IMR-90 (cell line): ENCODE data around the gene DAAM1. TPM values are rescaled to one million over a fixed set of nuclear protein-coding genes. Genes with fewer than 3 reads are reported as not detected.

Experiments
- ATAC-seq: fragments of 200-7000 bp; cut with Tn5 transposase; 2 replicates; pipeline ENCODE4 v1.9.1; 2020; ENCODE audit warnings: low read depth, mild to moderate bottlenecking, moderate library complexity
- BruUV-seq: library from RNA; stranded (reverse); fragments of 400-500 nt; replicated peaks from 2 replicates; lab custom pipeline; 2021; lab: Mats Ljungman, UMichigan
- CTCF ChIA-PET: fragments of 300-600 bp; formaldehyde crosslinking; extraction: SDS; loops from one replicate; lab custom pipeline; 2021; ENCODE audit warnings: antibody characterized with exemption; lab: Yijun Ruan, JAX
- POLR2A ChIA-PET: fragments of 300-600 bp; sonication (Branson Sonifier 250); formaldehyde crosslinking; loops from one replicate; lab custom pipeline; 2022; ENCODE audit warnings: antibody characterized with exemption; ENCODE audit not compliant: unreplicated experiment; lab: Charles Lee
- DNase-seq: peaks from one replicate; pipeline ENCODE4 v3.0.0; 2013
- H2AFZ ChIP-seq: replicated peaks from 2 replicates; pipeline ENCODE3; 2013; ENCODE audit warnings: low read length, mild to moderate bottlenecking; ENCODE audit not compliant: poor library complexity
- H2AK5ac ChIP-seq: 2 replicates; pipeline ENCODE4 v1.6.1; 2013; ENCODE audit warnings: low read depth, low read length, inconsistent platforms
- H2AK9ac ChIP-seq: replicated peaks from 2 replicates; pipeline ENCODE3; 2013; ENCODE audit warnings: mild to moderate bottlenecking, low read depth, low read length, moderate library complexity; ENCODE audit not compliant: poor library complexity
- H2BK120ac ChIP-seq: 2 replicates; pipeline ENCODE4 v1.6.1; 2013; ENCODE audit warnings: low read depth, low read length, inconsistent platforms
- H2BK15ac ChIP-seq: 3 replicates; pipeline ENCODE4 v1.6.1; 2013; ENCODE audit warnings: low read depth, low read length, inconsistent platforms
- H2BK20ac ChIP-seq: 2 replicates; pipeline ENCODE4 v1.6.1; 2013; ENCODE audit warnings: low read depth, mild to moderate bottlenecking, inconsistent platforms, low read length, moderate library complexity
- H2BK5ac ChIP-seq: 2 replicates; pipeline ENCODE4 v1.6.1; 2013; ENCODE audit warnings: mild to moderate bottlenecking, low read depth, low read length, inconsistent platforms; ENCODE audit not compliant: poor library complexity, severe bottlenecking
- H3K14ac ChIP-seq: replicated peaks from 2 replicates; pipeline ENCODE4 v1.6.1; 2013; ENCODE audit warnings: low read depth, low read length, inconsistent platforms
- H3K18ac ChIP-seq: 2 replicates; pipeline ENCODE4 v1.6.1; 2013; ENCODE audit warnings: low read depth, low read length, control low read depth
- H3K23ac ChIP-seq: 2 replicates; pipeline ENCODE4 v1.6.1; 2013; ENCODE audit warnings: low read depth, low read length, inconsistent platforms
- H3K27ac ChIP-seq: 2 replicates; pipeline ENCODE4 v1.5.1; 2013; ENCODE audit warnings: mild to moderate bottlenecking, control low read depth, low read length; ENCODE audit not compliant: insufficient read depth
- H3K27me3 ChIP-seq: 2 replicates; pipeline ENCODE4 v1.6.1; 2013; ENCODE audit warnings: low read length; ENCODE audit not compliant: control insufficient read depth, insufficient read depth
- H3K36me3 ChIP-seq: 2 replicates; pipeline ENCODE4 v1.6.1; 2013; ENCODE audit warnings: low read length, mixed read lengths; ENCODE audit not compliant: control insufficient read depth, insufficient read depth
- H3K4ac ChIP-seq: 2 replicates; pipeline ENCODE4 v1.6.1; 2013; ENCODE audit warnings: low read depth, low read length, inconsistent platforms
- H3K4me1 ChIP-seq: 2 replicates; pipeline ENCODE4 v1.6.1; 2013; ENCODE audit warnings: low read length, mixed read lengths; ENCODE audit not compliant: control insufficient read depth, insufficient read depth
- H3K4me2 ChIP-seq: 2 replicates; pipeline ENCODE4 v1.6.1; 2013; ENCODE audit warnings: low read depth, mild to moderate bottlenecking, control low read depth, low read length, moderate library complexity
- H3K4me3 ChIP-seq: 2 replicates; pipeline ENCODE4 v1.5.1; 2013; ENCODE audit warnings: low read depth, mild to moderate bottlenecking, control low read depth, low read length, moderate library complexity; ENCODE audit not compliant: insufficient read depth
- H3K56ac ChIP-seq: 2 replicates; pipeline ENCODE4 v1.6.1; 2013; ENCODE audit warnings: low read length, inconsistent platforms; ENCODE audit not compliant: insufficient read depth; ENCODE audit errors: extremely low read depth
- H3K79me1 ChIP-seq, 2 experiments: 2 replicates each; pipeline ENCODE4 v1.6.1; 2013; ENCODE audit warnings: low read length in 2 of 2, inconsistent platforms in 1 of 2, low read depth in 1 of 2
- H3K9ac ChIP-seq: 2 replicates; pipeline ENCODE4 v1.6.1; 2013; ENCODE audit warnings: low read depth, low read length, control low read depth
- H3K9me1 ChIP-seq: 2 replicates; pipeline ENCODE4 v1.6.1; 2013; ENCODE audit warnings: low read length, inconsistent platforms; ENCODE audit not compliant: insufficient read depth
- H3K9me3 ChIP-seq: 2 replicates; pipeline ENCODE4 v1.6.1; 2013; ENCODE audit warnings: low read length; ENCODE audit not compliant: control insufficient read depth, insufficient read depth
- H4K20me1 ChIP-seq: 2 replicates; pipeline ENCODE4 v1.6.1; 2013; ENCODE audit warnings: low read length, inconsistent platforms; ENCODE audit not compliant: insufficient read depth
- H4K5ac ChIP-seq: 2 replicates; pipeline ENCODE4 v1.6.1; 2013; ENCODE audit warnings: mild to moderate bottlenecking, low read depth, low read length, control low read depth
- H4K8ac ChIP-seq, 2 experiments: 2 replicates each; pipeline ENCODE4 v1.6.1; 2013; ENCODE audit warnings: low read depth in 2 of 2, low read length in 2 of 2, control low read depth in 1 of 2, inconsistent platforms in 1 of 2
- H4K91ac ChIP-seq: 2 replicates; pipeline ENCODE4 v1.6.1; 2013; ENCODE audit warnings: low read depth, low read length, inconsistent platforms; ENCODE audit not compliant: insufficient read depth
- CEBPB ChIP-seq: IDR thresholded peaks from 2 replicates; pipeline ENCODE4 v1.6.1; 2012; ENCODE audit warnings: low read depth, low read length, improper control_type of control experiment
- FOS ChIP-seq: fragments of 150-350 bp; IDR thresholded peaks from 2 replicates; pipeline ENCODE4 v1.6.1; 2016; ENCODE audit warnings: low read depth, low read length
- RAD21 ChIP-seq: IDR thresholded peaks from 2 replicates; pipeline ENCODE4 v1.6.1; 2012; ENCODE audit warnings: low read length, improper control_type of control experiment
- SMC3 ChIP-seq: fragments of 150-350 bp; IDR thresholded peaks from 2 replicates; pipeline ENCODE4 v1.6.1; 2016; ENCODE audit warnings: low read depth, mild to moderate bottlenecking, antibody characterized with exemption, low read length, moderate library complexity
- WGBS, 2 experiments: methylation state at CpG; one replicate each; pipeline versions ENCODE4 v1.1.5 to v1.1.7; 2013; ENCODE audit warnings: missing lambda C conversion rate in 2 of 2; ENCODE audit not compliant: insufficient read length in 1 of 2; ENCODE audit errors: extremely low coverage in 2 of 2; 5-methylcytosine and 5-hydroxymethylcytosine counted together
- dilution Hi-C: fragments of 300-500 bp; cut with HindIII; formaldehyde crosslinking; loops from one replicate; pipeline ENCODE4 v1.14.3; 2018; ENCODE audit warnings: low sequenced_read_pairs; ENCODE audit not compliant: unreplicated experiment
- in situ Hi-C: fragments of 300-500 bp; cut with MboI; formaldehyde crosslinking; loops from 3 replicates; pipeline ENCODE4 v1.14.3; 2019; ENCODE audit warnings: low sequenced_read_pairs, inconsistent platforms, mixed read lengths
- intact Hi-C: fragments of 100-400 bp; cut with micrococcal nuclease; formaldehyde crosslinking; loops from 2 replicates; pipeline ENCODE4 v1.10.0; 2022
- polyA plus RNA-seq, 3 experiments: library from polyadenylated mRNA; depleted of rRNA; stranded (reverse); fragments of >200 nt; gene quantifications; 2 replicates each; pipeline ENCODE4 v1.2.3, GENCODE V29; 2012; ENCODE audit warnings: low replicate concordance in 1 of 3
- total RNA-seq: library from RNA; depleted of rRNA; stranded (reverse); fragments of >200 nt; gene quantifications from 2 replicates; pipeline ENCODE4 v1.2.3, GENCODE V29; 2012

The DAAM1 gene
- total and polyA plus RNA-seq, 2 of the 4 experiments (the other 2 are of a cell fraction) = 4.8 to 5.4 TPM

GRCh38 chr14:59155886-59156285 is 32.6 kb upstream of the DAAM1 start:
- H3K27me3 ChIP-seq = peaks cover 28% of the 10 kb centered on the region
- H3K36me3 ChIP-seq = no peaks in the 10 kb centered on the region
- dilution Hi-C loops (no loop called here), intact Hi-C loops (no loop called here), in situ Hi-C loops (no loop called here)
- no peak overlapping the region for H3K23ac ChIP-seq
- no peak overlapping the region for H2AFZ ChIP-seq
- H3K4me2 ChIP-seq = no peak overlapping the region
- no peak for TF ChIP-seq SMC3
- no peak for TF ChIP-seq CEBPB
- no peak for TF ChIP-seq FOS
- no peak for TF ChIP-seq RAD21
- H4K8ac ChIP-seq = no peak overlapping the region
- BruUV-seq = no TSS peak
- no peak overlapping the region for H4K91ac ChIP-seq
- H3K18ac ChIP-seq = no peak overlapping the region
- no peak overlapping the region for H3K27ac ChIP-seq
- no peaks in the 10 kb centered on the region for H3K79me1 ChIP-seq
- H2BK5ac ChIP-seq = no peak overlapping the region
- H3K4me1 ChIP-seq = peaks cover 2% of the 10 kb centered on the region; the same call in 1 of the 2 replicates
- peaks cover 3% of the 10 kb centered on the region; the same call in 1 of the 2 replicates for H3K9me3 ChIP-seq
- no peak overlapping the region for H2BK120ac ChIP-seq
- no peak overlapping the region for H3K4ac ChIP-seq
- no peak overlapping the region for H4K5ac ChIP-seq
- H2BK20ac ChIP-seq = no peak overlapping the region
- no peak; the same call in 1 of the 2 replicates for ATAC-seq
- no peak overlapping the region for H3K4me3 ChIP-seq
- peak; percentile 9 for DNase-seq
- no peaks in the 10 kb centered on the region for H4K20me1 ChIP-seq
- no peak overlapping the region for H3K14ac ChIP-seq
- H2AK5ac ChIP-seq = no peak overlapping the region
- CTCF ChIA-PET = no interaction called here
- no peak overlapping the region for H3K56ac ChIP-seq
- H3K9me1 ChIP-seq = no peaks in the 10 kb centered on the region; the same call in 1 of the 2 replicates
- H2AK9ac ChIP-seq = no peak overlapping the region
- POLR2A ChIA-PET = no interaction called here
- H3K9ac ChIP-seq = no peak overlapping the region
- H2BK15ac ChIP-seq = no peak overlapping the region
- no CpG with 5 or more reads among the region's 3 CpGs for WGBS, 2 experiments
